GM06990 (cell line): ENCODE results near the gene KSR2.

Experiments
- DNase-seq: peaks from one replicate; pipeline ENCODE4 v3.0.0-alpha.2; 2011; ENCODE audit not compliant: insufficient read length; ENCODE audit errors: extremely low read depth
- H3K27me3 ChIP-seq: replicated peaks from 2 replicates; pipeline ENCODE4 v1.6.0; 2011; ENCODE audit warnings: low read length; ENCODE audit not compliant: control insufficient read depth, insufficient read depth
- H3K36me3 ChIP-seq: 2 replicates; pipeline ENCODE4 v1.5.1; 2011; ENCODE audit warnings: low read length; ENCODE audit not compliant: control insufficient read depth, insufficient read depth
- H3K4me3 ChIP-seq: replicated peaks from 2 replicates; pipeline ENCODE4 v1.5.1; 2011; ENCODE audit warnings: low read depth, mild to moderate bottlenecking, control low read depth, low read length
- CTCF ChIP-seq: IDR thresholded peaks from 2 replicates; pipeline ENCODE4 v1.5.1; 2011; ENCODE audit warnings: low read length, control low read depth, mild to moderate bottlenecking, inconsistent platforms; ENCODE audit not compliant: insufficient read depth, poor library complexity, severe bottlenecking

The KSR2 gene

GRCh38 chr12:117506333-117506732, 462.5 kb downstream of the KSR2 start:
- no peak for TF ChIP-seq CTCF
- Histone ChIP-seq H3K36me3 (no peaks in the 10 kb centered on the region), H3K27me3 (no peaks in the 10 kb centered on the region; the same call in 1 of the 2 replicates), H3K4me3 (no peak overlapping the region)
- no peak for DNase-seq

- Histone ChIP-seq H3K4me3 (no peak overlapping the region), H3K36me3 (no peaks in the 10 kb centered on the region), H3K27me3 (no peaks in the 10 kb centered on the region; the same call in 1 of the 2 replicates)
- no peak for DNase-seq
- TF ChIP-seq CTCF = no peak
Observed at GRCh38 chr12:117502633-117503032, 466.2 kb downstream of the KSR2 start.

GRCh38 chr12:117502233-117502632, 466.6 kb downstream of the KSR2 start:
- Histone ChIP-seq H3K4me3 (no peak overlapping the region), H3K36me3 (no peaks in the 10 kb centered on the region), H3K27me3 (no peaks in the 10 kb centered on the region; the same call in 1 of the 2 replicates)
- TF ChIP-seq CTCF = no peak
- no peak for DNase-seq

GRCh38 chr12:117501076-117501869, 467.5 kb downstream of the KSR2 start:
- H3K27me3 ChIP-seq = no peaks in the 10 kb centered on the region; the same call in 1 of the 2 replicates
- DNase-seq = no peak
- no peak for TF ChIP-seq CTCF

GRCh38 chr12:117499759-117500485, 468.9 kb downstream of the KSR2 start:
- DNase-seq = no peak
- Histone ChIP-seq H3K36me3 (no peaks in the 10 kb centered on the region), H3K4me3 (no peak overlapping the region), H3K27me3 (no peaks in the 10 kb centered on the region; the same call in 1 of the 2 replicates)
- no peak for TF ChIP-seq CTCF

More at GRCh38 chr12:117501076-117501869, 467.5 kb downstream of the KSR2 start:
- Histone ChIP-seq H3K36me3 (no peaks in the 10 kb centered on the region), H3K4me3 (no peak overlapping the region)
